ENCODE data around the gene KAT8.

KAT8 gene

GRCh38 chr16:31108035-31108793 lies 9.2 kb upstream of the KAT8 start, which contains the start of gene BCKDK:
Gene BCKDK (plus strand): TSS chr16:31108386. CDS start chr16:31109224, 838 bp downstream.
- peak within 1 kb of the TSS; percentile 89 for H3K4me3 Mint-ChIP-seq
- peak; percentile 38 to 56 for DNase-seq (ENCODE audit: low spot score in 2 of 2)
- peaks cover 4% of the 10 kb centered on the region for H3K36me3 Mint-ChIP-seq
- H3K9me3 Mint-ChIP-seq: no peaks in the 10 kb centered on the region
- peak within 1 kb of the TSS; percentile 73 for H3K27ac Mint-ChIP-seq
- H3K4me1 Mint-ChIP-seq: peaks cover 18% of the 10 kb centered on the region
- no peaks in the 10 kb centered on the region for H3K27me3 Mint-ChIP-seq
- peak; percentile 82 for ATAC-seq (ENCODE audit: low read depth)

- no peaks in the 10 kb centered on the region for H3K27me3 Mint-ChIP-seq
- no peak overlapping the region for H3K27ac Mint-ChIP-seq
- DNase-seq (ENCODE audit: low spot score in 2 of 2): no peak
- ATAC-seq (ENCODE audit: low read depth): no peak
- H3K36me3 Mint-ChIP-seq: peaks cover 3% of the 10 kb centered on the region
- no peaks in the 10 kb centered on the region for H3K9me3 Mint-ChIP-seq
- H3K4me1 Mint-ChIP-seq: peaks cover 18% of the 10 kb centered on the region
- peak overlapping the region; percentile 79 for H3K4me3 Mint-ChIP-seq
These were observed 8.5 kb upstream of the KAT8 start for GRCh38 chr16:31108794-31109558.

GRCh38 chr16:31109622-31110021 lies 7.8 kb upstream of the KAT8 start:
- no peak for DNase-seq (ENCODE audit: low spot score in 2 of 2)
- H3K4me1 Mint-ChIP-seq: peaks cover 18% of the 10 kb centered on the region
- no peaks in the 10 kb centered on the region for H3K9me3 Mint-ChIP-seq
- H3K36me3 Mint-ChIP-seq: peaks cover 3% of the 10 kb centered on the region
- H3K27me3 Mint-ChIP-seq: no peaks in the 10 kb centered on the region
- no peak for ATAC-seq (ENCODE audit: low read depth)
- H3K4me3 Mint-ChIP-seq: peak overlapping the region; percentile 79
- H3K27ac Mint-ChIP-seq: no peak overlapping the region

GRCh38 chr16:31110106-31111034 lies 7.1 kb upstream of the KAT8 start:
- peak overlapping the region; percentile 41 for H3K4me3 Mint-ChIP-seq
- ATAC-seq (ENCODE audit: low read depth) (no peak), DNase-seq (ENCODE audit: low spot score in 2 of 2) (no peak)
- H3K36me3 Mint-ChIP-seq: peaks cover 3% of the 10 kb centered on the region
- no peaks in the 10 kb centered on the region for H3K9me3 Mint-ChIP-seq
- no peak overlapping the region for H3K27ac Mint-ChIP-seq
- peaks cover 20% of the 10 kb centered on the region for H3K4me1 Mint-ChIP-seq
- no peaks in the 10 kb centered on the region for H3K27me3 Mint-ChIP-seq

GRCh38 chr16:31111881-31112466 lies 5.5 kb upstream of the KAT8 start:
- H3K4me3 Mint-ChIP-seq: no peak overlapping the region
- ATAC-seq (ENCODE audit: low read depth): no peak
- peaks cover 16% of the 10 kb centered on the region for H3K4me1 Mint-ChIP-seq
- H3K27me3 Mint-ChIP-seq: no peaks in the 10 kb centered on the region
- H3K9me3 Mint-ChIP-seq: no peaks in the 10 kb centered on the region
- peaks cover 3% of the 10 kb centered on the region for H3K36me3 Mint-ChIP-seq
- no peak overlapping the region for H3K27ac Mint-ChIP-seq
- no peak for DNase-seq (ENCODE audit: low spot score in 2 of 2)

- Mint-ChIP-seq H3K27me3 (no peaks in the 10 kb centered on the region), H3K4me3 (no peak overlapping the region), H3K36me3 (peaks cover 3% of the 10 kb centered on the region), H3K4me1 (peaks cover 14% of the 10 kb centered on the region), H3K27ac (peak overlapping the region; percentile 69), H3K9me3 (no peaks in the 10 kb centered on the region)
- DNase-seq (ENCODE audit: low spot score in 2 of 2): no peak
- ATAC-seq (ENCODE audit: low read depth): no peak
These were observed 4.8 kb upstream of the KAT8 start for GRCh38 chr16:31112711-31113110.

- Mint-ChIP-seq H3K4me3 (no peak overlapping the region), H3K36me3 (peaks cover 3% of the 10 kb centered on the region), H3K9me3 (no peaks in the 10 kb centered on the region), H3K4me1 (peaks cover 14% of the 10 kb centered on the region), H3K27me3 (no peaks in the 10 kb centered on the region), H3K27ac (peak overlapping the region; percentile 69)
- DNase-seq (ENCODE audit: low spot score in 2 of 2): no peak
- ATAC-seq (ENCODE audit: low read depth): no peak
These were observed 4.0 kb upstream of the KAT8 start for GRCh38 chr16:31113121-31114120.

- H3K9me3 Mint-ChIP-seq: no peaks in the 10 kb centered on the region
- no peaks in the 10 kb centered on the region for H3K27me3 Mint-ChIP-seq
- peaks cover 13% of the 10 kb centered on the region for H3K4me1 Mint-ChIP-seq
- DNase-seq (ENCODE audit: low spot score in 2 of 2) (no peak), ATAC-seq (ENCODE audit: low read depth) (no peak)
- H3K27ac Mint-ChIP-seq: peak overlapping the region; percentile 50
- H3K36me3 Mint-ChIP-seq: peaks cover 4% of the 10 kb centered on the region
- no peak overlapping the region for H3K4me3 Mint-ChIP-seq
These were observed 3.0 kb upstream of the KAT8 start for GRCh38 chr16:31114468-31114867.

- DNase-seq (ENCODE audit: low spot score in 2 of 2): no peak
- Mint-ChIP-seq H3K4me1 (peaks cover 11% of the 10 kb centered on the region), H3K36me3 (peaks cover 18% of the 10 kb centered on the region), H3K9me3 (no peaks in the 10 kb centered on the region), H3K4me3 (peak overlapping the region; percentile 71), H3K27me3 (no peaks in the 10 kb centered on the region), H3K27ac (peak overlapping the region; percentile 70)
- ATAC-seq (ENCODE audit: low read depth): no peak
These were observed 1.0 kb downstream of the KAT8 start for GRCh38 chr16:31118223-31119155.

- no peak overlapping the region for H3K27ac Mint-ChIP-seq
- H3K36me3 Mint-ChIP-seq: peaks cover 18% of the 10 kb centered on the region
- ATAC-seq (ENCODE audit: low read depth): no peak
These were observed 2.7 kb downstream of the KAT8 start for GRCh38 chr16:31120129-31120528.

GRCh38 chr16:31125844-31126243 lies 8.4 kb downstream of the KAT8 start:
- H3K4me3 Mint-ChIP-seq: no peak overlapping the region
- ATAC-seq (ENCODE audit: low read depth): no peak
- no peaks in the 10 kb centered on the region for H3K4me1 Mint-ChIP-seq
- no peak for DNase-seq (ENCODE audit: low spot score in 2 of 2)
- no peaks in the 10 kb centered on the region for H3K9me3 Mint-ChIP-seq
- H3K27ac Mint-ChIP-seq: no peak overlapping the region
- H3K27me3 Mint-ChIP-seq: no peaks in the 10 kb centered on the region
- H3K36me3 Mint-ChIP-seq: peaks cover 19% of the 10 kb centered on the region

More at GRCh38 chr16:31120129-31120528, 2.7 kb downstream of the KAT8 start:
- no peaks in the 10 kb centered on the region for H3K9me3 Mint-ChIP-seq
- no peak for DNase-seq (ENCODE audit: low spot score in 2 of 2)
- peaks cover 9% of the 10 kb centered on the region for H3K4me1 Mint-ChIP-seq
- no peaks in the 10 kb centered on the region for H3K27me3 Mint-ChIP-seq
- no peak overlapping the region for H3K4me3 Mint-ChIP-seq

- Mint-ChIP-seq H3K27ac (no peak overlapping the region), H3K4me3 (no peak overlapping the region), H3K9me3 (no peaks in the 10 kb centered on the region), H3K36me3 (peaks cover 16% of the 10 kb centered on the region), H3K27me3 (no peaks in the 10 kb centered on the region), H3K4me1 (no peaks in the 10 kb centered on the region)
- no peak for DNase-seq (ENCODE audit: low spot score in 2 of 2)
- ATAC-seq (ENCODE audit: low read depth): no peak
These were observed 9.7 kb downstream of the KAT8 start for GRCh38 chr16:31127182-31127581.
